ENCODE results near the gene PSMB8.

PSMB8 gene

DNA sequence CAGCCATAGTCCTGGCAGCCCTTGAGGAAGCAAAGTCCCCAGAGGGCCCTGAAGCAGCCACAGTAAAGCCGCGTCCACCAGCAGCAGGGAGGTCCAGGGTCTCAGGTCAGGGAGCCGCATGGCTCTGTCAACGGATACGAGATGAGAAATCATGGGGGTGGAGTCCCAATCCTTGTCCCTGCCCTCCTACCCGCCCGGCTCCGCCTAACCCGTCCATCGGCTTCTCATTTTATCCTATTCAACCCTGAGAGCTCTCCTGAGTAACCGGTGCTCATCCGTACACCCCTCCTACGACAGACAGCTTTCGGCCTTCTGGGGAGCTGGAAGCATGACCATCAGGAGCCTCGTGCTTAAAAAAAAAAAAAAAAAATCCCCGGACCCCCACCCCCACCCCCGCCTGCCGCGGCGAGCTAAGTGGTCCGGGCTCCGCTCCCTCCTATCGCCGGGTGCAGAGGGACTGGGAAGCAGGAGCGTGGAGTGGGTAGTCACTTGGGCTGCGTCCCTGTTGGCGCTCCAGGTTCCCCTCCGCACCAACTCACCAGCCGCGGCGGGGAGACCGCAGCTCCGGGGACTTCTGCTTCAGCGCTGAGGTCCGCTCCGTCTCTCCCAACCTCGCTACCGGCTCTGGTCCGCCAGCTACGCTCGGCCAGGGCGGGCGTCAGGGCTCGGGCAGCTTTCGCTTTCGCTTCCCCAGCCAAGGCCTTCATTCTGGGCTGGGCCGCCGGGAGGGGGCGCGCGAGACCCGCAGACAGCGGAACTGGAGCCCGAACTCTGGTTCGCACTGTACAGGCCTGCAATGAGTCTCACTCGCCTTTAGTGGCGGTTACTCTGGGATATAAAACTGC lies 5.5 kb downstream of the PSMB8 start, which contains the start of gene TAP2:
Gene TAP2 (minus strand): TSS at position 626 of the 845 bp plus-strand sequence. CDS start 506 bp downstream, at position 120.
- TF ChIP-seq, protein P1, sequence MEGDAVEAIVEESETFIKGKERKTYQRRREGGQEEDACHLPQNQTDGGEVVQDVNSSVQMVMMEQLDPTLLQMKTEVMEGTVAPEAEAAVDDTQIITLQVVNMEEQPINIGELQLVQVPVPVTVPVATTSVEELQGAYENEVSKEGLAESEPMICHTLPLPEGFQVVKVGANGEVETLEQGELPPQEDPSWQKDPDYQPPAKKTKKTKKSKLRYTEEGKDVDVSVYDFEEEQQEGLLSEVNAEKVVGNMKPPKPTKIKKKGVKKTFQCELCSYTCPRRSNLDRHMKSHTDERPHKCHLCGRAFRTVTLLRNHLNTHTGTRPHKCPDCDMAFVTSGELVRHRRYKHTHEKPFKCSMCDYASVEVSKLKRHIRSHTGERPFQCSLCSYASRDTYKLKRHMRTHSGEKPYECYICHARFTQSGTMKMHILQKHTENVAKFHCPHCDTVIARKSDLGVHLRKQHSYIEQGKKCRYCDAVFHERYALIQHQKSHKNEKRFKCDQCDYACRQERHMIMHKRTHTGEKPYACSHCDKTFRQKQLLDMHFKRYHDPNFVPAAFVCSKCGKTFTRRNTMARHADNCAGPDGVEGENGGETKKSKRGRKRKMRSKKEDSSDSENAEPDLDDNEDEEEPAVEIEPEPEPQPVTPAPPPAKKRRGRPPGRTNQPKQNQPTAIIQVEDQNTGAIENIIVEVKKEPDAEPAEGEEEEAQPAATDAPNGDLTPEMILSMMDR (IDR thresholded peaks at IDR 0.05; ENCODE audit: insufficient read depth, low read depth, low read length, missing control alignments) = peak; percentile 87
- H3K4me3 ChIP-seq (ENCODE audit: low read length) = peak within 1 kb of the TSS; percentile 79
- peak; percentile 93 for DNase-seq (ENCODE audit: low read depth)

DNA sequence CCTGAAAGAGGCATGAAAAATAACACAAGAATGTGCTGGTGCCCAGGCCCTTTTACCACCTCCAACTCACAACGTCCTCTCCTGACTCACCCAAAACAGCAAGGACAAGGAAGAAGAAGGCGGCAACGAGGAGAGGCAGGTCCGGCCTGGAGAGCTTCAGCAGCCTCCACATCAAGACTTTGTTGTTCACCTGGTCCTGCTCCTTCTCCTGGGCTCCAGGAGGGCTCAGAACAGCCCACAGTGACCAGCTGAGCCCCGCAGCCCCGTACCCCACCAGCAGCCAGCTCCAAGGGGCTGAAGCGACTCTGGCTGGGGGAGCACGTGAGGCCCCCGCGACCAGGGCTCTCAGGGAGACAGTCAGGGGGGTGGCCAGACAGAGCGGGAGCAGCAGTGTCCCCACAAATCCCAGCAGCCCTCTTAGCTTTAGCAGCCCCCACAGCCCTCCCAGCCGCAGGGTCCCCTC lies 6.2 kb downstream of the PSMB8 start:
- peak; percentile 91 for DNase-seq (ENCODE audit: low read depth)
- TF ChIP-seq, protein P1 (IDR thresholded peaks at IDR 0.05; ENCODE audit: insufficient read depth, low read depth, low read length, missing control alignments) = no peak

DNA sequence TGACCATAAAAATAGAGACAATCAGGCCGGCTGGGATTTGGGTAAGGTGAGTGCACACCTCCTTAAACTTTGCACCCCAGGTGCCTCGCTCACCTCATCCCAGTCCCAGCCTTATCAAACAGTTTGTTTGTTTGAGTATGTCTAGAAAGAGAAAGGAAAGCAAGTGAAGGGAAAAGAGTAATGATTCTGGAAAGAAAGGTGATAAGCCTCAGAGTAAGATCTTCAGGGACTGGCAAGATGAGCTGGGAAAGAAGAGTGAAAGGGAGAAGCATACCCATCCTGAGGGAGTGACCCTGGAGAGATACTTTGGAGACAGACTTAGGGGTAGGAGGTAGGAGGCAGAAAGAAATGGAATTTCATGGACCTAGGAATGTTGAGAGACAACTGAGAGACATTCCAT lies 7.0 kb downstream of the PSMB8 start:
- no peak for DNase-seq (ENCODE audit: low read depth)
- TF ChIP-seq, protein P1 (IDR thresholded peaks at IDR 0.05; ENCODE audit: insufficient read depth, low read depth, low read length, missing control alignments) = no peak
- H3K4me3 ChIP-seq (ENCODE audit: low read length) = peak overlapping the region; percentile 79

More for the DNA sequence above, 6.2 kb downstream of the PSMB8 start:
- H3K4me3 ChIP-seq (ENCODE audit: low read length) = peak overlapping the region; percentile 79

DNA sequence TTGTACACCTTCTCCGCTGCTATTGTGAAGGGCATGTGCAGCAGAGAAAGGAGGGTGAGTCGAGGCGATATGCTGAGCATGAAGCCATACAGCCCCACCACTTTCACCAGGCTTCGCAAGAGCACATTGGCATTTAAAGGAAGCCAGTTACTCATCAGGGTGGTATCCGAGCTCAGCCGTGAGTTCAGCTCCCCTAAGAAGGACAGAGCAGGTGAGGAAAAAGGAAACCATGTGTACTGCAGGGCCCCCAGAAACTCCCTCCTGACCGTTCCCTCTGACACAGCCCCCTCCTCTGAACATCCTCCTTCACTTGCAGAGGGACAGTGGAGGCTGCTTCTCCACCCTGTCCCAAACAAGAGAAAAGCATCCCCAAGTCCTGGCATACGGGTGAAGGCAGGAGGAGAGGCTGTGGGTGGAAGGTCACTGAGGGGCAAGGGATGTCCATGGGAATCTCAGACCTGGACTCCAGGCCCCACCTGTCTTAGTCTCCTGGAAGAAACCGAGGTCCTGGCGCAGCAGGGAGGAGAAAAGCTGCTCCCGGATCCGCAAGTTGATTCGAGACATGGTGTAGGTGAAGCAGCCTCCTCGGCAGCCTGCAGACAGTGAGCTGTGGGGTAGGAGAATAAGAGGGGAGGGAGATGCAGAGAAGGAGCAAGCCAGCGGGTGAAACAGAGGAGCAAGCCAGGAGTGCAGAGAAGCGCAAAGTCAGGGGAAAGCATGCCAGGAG lies 8.5 kb downstream of the PSMB8 start:
- no peak for DNase-seq (ENCODE audit: low read depth)
- no peak overlapping the region for H3K4me3 ChIP-seq (ENCODE audit: low read length)
- TF ChIP-seq, protein P1 (IDR thresholded peaks at IDR 0.05; ENCODE audit: insufficient read depth, low read depth, low read length, missing control alignments) = no peak

DNA sequence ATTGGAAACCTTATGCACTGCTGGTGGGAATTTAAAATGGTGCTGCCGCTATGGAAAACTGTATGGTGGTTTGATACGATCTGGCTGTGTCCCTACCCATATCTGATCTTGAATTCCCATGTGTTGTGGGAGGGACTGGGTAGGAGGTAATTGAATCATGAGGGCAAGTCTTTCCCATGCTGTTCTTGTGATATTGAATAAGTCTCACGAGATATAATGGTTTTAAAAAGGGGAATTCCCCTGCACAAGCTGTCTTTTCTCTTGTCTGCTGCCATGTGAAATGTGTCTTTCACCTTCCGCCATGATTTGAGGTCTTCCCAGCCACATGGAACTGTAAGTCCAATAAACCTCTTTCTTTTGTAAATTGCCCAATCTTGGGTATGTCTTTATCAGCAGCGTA lies 10.2 kb downstream of the PSMB8 start:
- no peak for DNase-seq (ENCODE audit: low read depth)
- TF ChIP-seq, protein P1 (IDR thresholded peaks at IDR 0.05; ENCODE audit: insufficient read depth, low read depth, low read length, missing control alignments) = no peak
- no peak overlapping the region for H3K4me3 ChIP-seq (ENCODE audit: low read length)

DNA sequence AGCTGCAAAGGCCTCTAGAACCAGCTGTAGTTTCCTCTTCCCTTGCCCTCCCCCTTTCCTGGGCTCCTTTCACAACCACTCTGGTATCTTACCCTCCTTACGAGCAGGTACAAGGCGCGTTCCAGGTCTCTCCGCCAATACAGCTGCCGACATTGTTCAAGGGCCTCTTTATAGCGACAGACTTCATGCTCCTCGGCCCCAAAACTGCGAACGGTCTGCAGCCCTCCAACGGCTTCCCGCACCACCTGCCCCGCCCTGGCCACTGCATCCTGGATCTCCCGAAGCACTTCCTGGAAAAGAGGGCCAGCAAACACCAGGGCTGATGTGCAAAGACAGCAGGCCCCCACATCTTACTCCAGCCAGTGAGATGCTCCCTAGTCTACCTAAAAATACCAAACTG lies 11.3 kb downstream of the PSMB8 start:
- no peak for DNase-seq (ENCODE audit: low read depth)
- no peak overlapping the region for H3K4me3 ChIP-seq (ENCODE audit: low read length)
- TF ChIP-seq, protein P1 (IDR thresholded peaks at IDR 0.05; ENCODE audit: insufficient read depth, low read depth, low read length, missing control alignments) = no peak

Data from epithelial cell of esophagus (primary cell).